Duodenal mucosa (tissue), 2 donors: Measurements from ENCODE around the gene HEXIM2.

Source experiments
- H3K27ac ChIP-seq: one replicate; pipeline ENCODE4 v1.7.0; 2013; ENCODE audit warnings: low read depth, low read length
- H3K27me3 ChIP-seq, 2 donors: one replicate each; pipeline ENCODE4 v1.7.0; 2013; ENCODE audit warnings: low read length in 2 of 2, control low read depth in 1 of 2; ENCODE audit not compliant: insufficient read depth in 2 of 2, control insufficient read depth in 1 of 2
- H3K36me3 ChIP-seq, 2 donors: one replicate each; pipeline ENCODE4 v1.7.0; 2013; ENCODE audit warnings: low read length in 2 of 2, control low read depth in 1 of 2; ENCODE audit not compliant: insufficient read depth in 2 of 2, control insufficient read depth in 1 of 2
- H3K4me1 ChIP-seq, 2 donors: one replicate each; pipeline ENCODE4 v1.7.0; 2013; ENCODE audit warnings: low read length in 2 of 2, control low read depth in 1 of 2; ENCODE audit not compliant: insufficient read depth in 2 of 2, control insufficient read depth in 1 of 2
- H3K4me3 ChIP-seq, 2 donors: one replicate each; pipeline ENCODE4 v1.7.0; 2013; ENCODE audit warnings: low read length in 2 of 2, low read depth in 1 of 2
- H3K9ac ChIP-seq, 2 donors: one replicate each; pipeline ENCODE4 v1.7.0; 2013; ENCODE audit warnings: low read length in 2 of 2, low read depth in 1 of 2
- H3K9me3 ChIP-seq, 2 donors: one replicate each; pipeline ENCODE4 v1.7.0; 2013; ENCODE audit warnings: low read length in 2 of 2, control low read depth in 1 of 2; ENCODE audit not compliant: control insufficient read depth in 1 of 2

HEXIM2 gene

GRCh38 chr17:45161288-45162024, at the start of gene HEXIM2:
Gene HEXIM2 (plus strand): TSS chr17:45161875. CDS start chr17:45162794, 919 bp downstream.
- H3K27me3 ChIP-seq: no peaks in the 10 kb centered on the region
- H3K9me3 ChIP-seq: peaks cover 0 to 2% of the 10 kb centered on the region in 2 donors
- H3K9ac ChIP-seq: peak within 1 kb of the TSS; percentile 92 to 99
- H3K4me1 ChIP-seq: peaks cover 30 to 31% of the 10 kb centered on the region in 2 donors
- peak within 1 kb of the TSS; percentile 98 for H3K27ac ChIP-seq
- peaks cover 0 to 3% of the 10 kb centered on the region in 2 donors for H3K36me3 ChIP-seq
- H3K4me3 ChIP-seq: peak within 1 kb of the TSS; percentile 75 to 100

GRCh38 chr17:45112559-45113423, 48.9 kb upstream of the HEXIM2 start:
- H3K4me1 ChIP-seq: no peaks in the 10 kb centered on the region
- no peak overlapping the region for H3K4me3 ChIP-seq
- H3K36me3 ChIP-seq: peaks cover 0 to 12% of the 10 kb centered on the region in 2 donors
- no peak overlapping the region for H3K9ac ChIP-seq
- no peaks in the 10 kb centered on the region for H3K27me3 ChIP-seq
- no peaks in the 10 kb centered on the region for H3K9me3 ChIP-seq
- no peak overlapping the region for H3K27ac ChIP-seq

- Histone ChIP-seq H3K36me3 (peaks cover 0 to 6% of the 10 kb centered on the region in 2 donors), H3K4me1 (no peaks in the 10 kb centered on the region), H3K9ac (no peak overlapping the region), H3K9me3 (no peaks in the 10 kb centered on the region), H3K27me3 (no peaks in the 10 kb centered on the region), H3K27ac (no peak overlapping the region), H3K4me3 (no peak overlapping the region)
These were observed 48.3 kb upstream of the HEXIM2 start for GRCh38 chr17:45113424-45113754.

- Histone ChIP-seq H3K9me3 (no peaks in the 10 kb centered on the region), H3K27me3 (no peaks in the 10 kb centered on the region), H3K27ac (no peak overlapping the region), H3K9ac (no peak overlapping the region), H3K36me3 (no peaks in the 10 kb centered on the region), H3K4me3 (no peak overlapping the region), H3K4me1 (no peaks in the 10 kb centered on the region)
These were observed 47.4 kb upstream of the HEXIM2 start for GRCh38 chr17:45114117-45114932.

- no peak overlapping the region for H3K4me3 ChIP-seq
- H3K36me3 ChIP-seq: no peaks in the 10 kb centered on the region
- no peaks in the 10 kb centered on the region for H3K4me1 ChIP-seq
- H3K9me3 ChIP-seq: no peaks in the 10 kb centered on the region
- no peak overlapping the region for H3K9ac ChIP-seq
- H3K27me3 ChIP-seq: no peaks in the 10 kb centered on the region
- no peak overlapping the region for H3K27ac ChIP-seq
These were observed 46.6 kb upstream of the HEXIM2 start for GRCh38 chr17:45115015-45115625.

GRCh38 chr17:45115871-45116270, 45.8 kb upstream of the HEXIM2 start:
- no peak overlapping the region for H3K9ac ChIP-seq
- H3K27ac ChIP-seq: no peak overlapping the region
- H3K4me1 ChIP-seq: no peaks in the 10 kb centered on the region
- H3K36me3 ChIP-seq: no peaks in the 10 kb centered on the region
- no peaks in the 10 kb centered on the region for H3K9me3 ChIP-seq
- H3K4me3 ChIP-seq: no peak overlapping the region
- no peaks in the 10 kb centered on the region for H3K27me3 ChIP-seq

GRCh38 chr17:45116434-45117016, 45.1 kb upstream of the HEXIM2 start:
- H3K9ac ChIP-seq: no peak overlapping the region
- H3K9me3 ChIP-seq: no peaks in the 10 kb centered on the region
- no peak overlapping the region for H3K27ac ChIP-seq
- no peak overlapping the region for H3K4me3 ChIP-seq
- H3K27me3 ChIP-seq: no peaks in the 10 kb centered on the region
- no peaks in the 10 kb centered on the region for H3K4me1 ChIP-seq
- no peaks in the 10 kb centered on the region for H3K36me3 ChIP-seq

- Histone ChIP-seq H3K9ac (no peak overlapping the region), H3K36me3 (no peaks in the 10 kb centered on the region), H3K27me3 (no peaks in the 10 kb centered on the region), H3K9me3 (no peaks in the 10 kb centered on the region), H3K4me1 (peaks cover 0 to 1% of the 10 kb centered on the region in 2 donors), H3K4me3 (no peak overlapping the region), H3K27ac (no peak overlapping the region)
These were observed 44.3 kb upstream of the HEXIM2 start for GRCh38 chr17:45117334-45117733.

GRCh38 chr17:45117848-45118646, 43.6 kb upstream of the HEXIM2 start:
- no peak overlapping the region for H3K9ac ChIP-seq
- H3K4me1 ChIP-seq: peaks cover 7 to 8% of the 10 kb centered on the region in 2 donors
- no peak overlapping the region for H3K4me3 ChIP-seq
- no peaks in the 10 kb centered on the region for H3K36me3 ChIP-seq
- no peaks in the 10 kb centered on the region for H3K9me3 ChIP-seq
- no peak overlapping the region for H3K27ac ChIP-seq
- H3K27me3 ChIP-seq: no peaks in the 10 kb centered on the region
